ENCODE measurements around the gene TUBA4A.
A peak's percentile ranks its signal among the peaks of the same experiment; 100 is the strongest.
"Not testable (repeated sequence)": the region's sequence is repeated elsewhere in the genome, so short reads cannot be mapped to it uniquely, and the experiment has no call there.

The TUBA4A gene

DNA sequence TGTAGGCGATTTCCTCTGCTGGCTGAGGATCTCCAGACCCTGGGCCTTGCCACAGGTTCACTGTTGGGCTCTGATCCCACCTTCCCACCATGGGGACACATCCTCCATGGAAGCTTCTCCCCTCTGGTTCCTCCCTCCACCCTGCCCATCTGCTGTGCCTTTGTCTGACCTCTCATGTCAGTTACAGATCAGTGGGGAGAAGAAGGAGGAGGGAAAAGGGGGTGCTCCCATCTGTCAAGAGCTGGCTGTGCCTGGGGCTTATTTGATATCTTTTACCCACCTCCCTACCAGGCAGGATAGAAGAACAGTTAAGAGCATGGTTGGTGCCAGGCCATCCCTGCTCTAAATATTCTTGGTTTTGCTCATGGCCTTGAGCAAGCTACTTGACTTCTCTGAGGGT, 13.2 kb upstream of the TUBA4A start:
- no peak for DNase-seq

DNA sequence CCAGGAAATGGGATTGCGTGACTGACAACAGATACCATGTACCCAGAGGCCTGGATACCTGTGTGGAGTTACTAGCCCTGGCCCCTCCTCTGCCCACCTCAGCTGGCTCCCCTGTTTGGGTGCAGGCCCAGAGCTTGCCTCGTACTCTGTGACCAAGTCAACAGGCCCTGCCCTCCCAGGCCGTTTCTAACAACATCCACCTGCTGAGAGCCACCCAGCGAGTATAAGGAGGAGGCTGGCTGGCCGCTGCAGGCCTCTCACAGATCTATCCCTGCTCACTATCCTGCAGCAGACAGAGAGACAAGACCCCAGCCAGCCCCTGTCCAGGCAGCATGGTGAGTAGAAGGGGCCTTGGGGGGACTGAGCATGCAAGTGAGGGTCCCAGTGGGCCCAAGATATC, 12.5 kb upstream of the TUBA4A start:
- no peak for DNase-seq

DNA sequence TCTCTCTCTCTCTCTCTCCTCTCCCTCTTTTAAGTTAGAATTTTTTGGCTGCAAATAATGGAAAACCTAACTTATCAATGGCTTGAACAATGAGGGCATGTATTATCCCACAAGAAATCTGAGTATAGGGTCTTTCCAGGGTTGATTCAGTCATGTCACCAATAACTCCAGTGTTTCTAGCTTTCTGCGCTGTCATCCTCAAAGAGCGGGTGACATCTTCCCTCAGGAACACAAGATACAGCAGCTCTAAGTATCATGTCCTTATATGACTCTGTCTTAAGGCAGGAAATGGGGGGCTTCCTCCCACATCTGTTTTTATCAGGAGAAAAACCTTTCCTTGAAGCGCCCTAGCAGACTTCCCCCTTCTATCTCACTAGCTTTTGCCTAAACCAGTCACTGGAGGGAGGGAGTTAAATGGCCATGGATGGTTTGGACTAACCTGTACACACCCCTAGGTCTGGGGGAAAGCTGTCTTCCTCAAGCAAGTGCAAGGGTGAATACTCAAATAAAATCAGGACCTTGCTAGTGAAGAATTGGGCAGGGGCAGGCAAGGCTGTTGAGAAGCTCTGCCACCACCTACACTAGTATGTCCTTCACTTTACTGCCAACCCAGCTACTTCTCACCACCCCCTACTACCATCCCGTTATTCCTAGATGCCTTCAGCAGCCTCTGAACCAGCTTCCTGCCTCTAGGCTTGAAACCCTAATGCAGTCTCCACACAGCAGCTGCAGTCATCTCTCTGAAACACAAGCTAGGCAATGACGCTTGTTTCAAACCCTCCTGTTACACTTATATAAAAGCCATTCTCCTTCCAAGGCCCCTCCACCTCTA, 7.5 kb upstream of the TUBA4A start:
- DNase-seq = no peak

DNA sequence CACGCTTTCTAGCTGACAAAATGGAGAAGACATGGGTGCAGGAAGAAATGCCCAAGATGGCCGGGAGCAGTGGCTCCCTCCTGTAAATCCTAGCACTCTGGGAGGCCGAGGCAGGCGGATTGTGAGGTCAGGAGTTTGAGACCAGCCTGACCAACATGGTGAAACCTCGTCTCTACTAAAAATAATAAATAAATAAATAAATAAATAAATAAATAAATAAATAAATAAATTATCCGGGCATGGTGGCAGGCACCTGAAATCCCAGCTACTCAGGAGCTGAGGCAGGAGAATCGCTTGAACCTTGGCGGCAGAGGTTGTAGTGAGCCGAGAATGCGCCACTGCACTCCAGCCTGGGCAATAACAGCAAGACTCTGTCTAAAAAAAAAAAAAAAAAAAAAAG, 5.2 kb upstream of the TUBA4A start:
- not testable (repeated sequence) for DNase-seq

DNA sequence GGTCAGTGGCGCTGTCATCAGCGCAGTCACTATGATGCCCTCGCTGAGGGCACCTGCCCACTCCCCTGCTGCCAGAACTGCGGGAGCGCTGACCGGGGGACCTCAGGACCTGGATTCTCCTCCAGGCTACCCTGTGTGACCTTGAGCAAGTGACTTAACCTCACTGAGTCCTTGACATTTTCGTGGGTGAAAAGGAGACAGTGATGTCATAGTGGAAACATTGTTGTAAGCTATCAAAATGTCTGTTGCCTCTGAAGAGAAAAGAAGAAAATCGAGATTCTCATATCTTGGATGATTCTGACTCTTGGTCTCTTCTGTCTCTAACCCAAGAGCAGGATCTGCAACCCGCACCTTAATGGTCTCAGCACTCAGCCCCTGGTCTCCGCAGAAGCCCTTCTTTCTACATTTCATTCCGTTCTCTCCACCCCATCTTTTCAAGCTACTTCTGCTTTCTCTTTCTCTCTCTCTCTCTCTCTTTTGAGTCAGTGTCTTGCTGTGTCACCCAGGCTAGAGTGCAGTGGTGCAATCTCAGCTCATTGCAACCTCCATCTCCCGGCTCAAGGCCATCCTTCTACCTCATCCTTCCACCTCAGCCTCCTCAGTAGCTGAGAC, 978 bp upstream of the TUBA4A start:
- no peak for DNase-seq

DNA sequence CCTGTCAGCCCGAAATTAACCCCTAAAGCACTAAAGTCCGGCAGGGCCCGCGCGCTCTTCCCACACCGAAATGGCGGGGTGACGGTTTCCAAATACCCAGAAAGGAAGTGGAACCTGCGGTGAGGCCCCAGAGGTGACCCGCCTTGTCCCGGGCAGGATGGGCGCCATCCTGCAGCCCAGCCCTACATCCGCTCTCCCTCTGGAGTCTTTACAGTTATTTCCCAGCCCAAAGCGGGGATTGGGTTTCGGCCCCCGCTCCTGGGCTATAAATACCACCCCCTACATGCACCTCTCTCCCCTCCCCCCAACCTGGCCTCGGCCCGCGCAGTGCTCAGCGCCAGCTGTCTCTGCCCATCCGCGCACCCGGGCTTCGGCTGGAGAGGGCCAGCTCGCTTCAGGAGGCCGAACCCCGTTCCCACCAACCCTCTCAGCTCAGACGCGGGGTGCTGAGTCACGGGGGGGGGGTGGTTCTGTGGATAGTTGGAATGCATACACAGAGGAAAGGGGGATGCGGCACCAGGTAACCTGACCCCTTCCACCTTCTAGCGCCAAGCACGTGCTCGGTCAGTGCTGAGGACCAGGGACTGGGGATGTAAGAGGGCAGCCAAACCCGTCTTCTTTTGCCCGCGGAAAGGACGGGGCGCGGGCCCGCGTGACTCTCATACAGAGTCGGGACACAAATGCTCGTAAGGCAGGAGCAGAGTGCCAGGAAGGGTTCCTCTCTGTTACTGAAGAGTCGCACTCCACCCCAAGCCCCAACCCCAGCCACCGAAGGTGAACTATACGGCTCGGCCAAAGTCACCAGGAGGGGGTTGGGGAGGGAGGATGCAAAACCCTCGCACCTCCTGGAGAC, 592 bp downstream of the TUBA4A start, which contains the start of gene TUBA4B:
Gene TUBA4B, plus strand, starts transcription at position 344 of the 853 bp plus-strand sequence. Its CDS starts 165 bp downstream, at position 509.
- DNase-seq = no peak

DNA sequence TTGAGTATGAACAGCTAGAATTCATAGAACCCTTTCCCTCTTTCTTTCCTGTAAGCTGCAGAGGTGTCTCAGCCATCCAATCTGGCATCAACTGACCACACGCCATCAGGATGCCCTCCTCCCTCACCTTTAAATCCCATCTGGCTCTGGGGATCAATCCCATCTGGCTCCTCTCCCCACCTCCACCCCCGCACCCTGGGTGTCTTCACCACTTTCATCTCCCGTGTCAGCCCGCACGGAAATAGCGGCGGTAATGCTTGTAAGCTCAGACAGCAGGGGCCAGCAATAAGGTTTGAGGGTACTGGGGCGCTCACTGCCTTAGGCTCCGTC, 1.2 kb downstream of the TUBA4A start:
- no peak for DNase-seq

DNA sequence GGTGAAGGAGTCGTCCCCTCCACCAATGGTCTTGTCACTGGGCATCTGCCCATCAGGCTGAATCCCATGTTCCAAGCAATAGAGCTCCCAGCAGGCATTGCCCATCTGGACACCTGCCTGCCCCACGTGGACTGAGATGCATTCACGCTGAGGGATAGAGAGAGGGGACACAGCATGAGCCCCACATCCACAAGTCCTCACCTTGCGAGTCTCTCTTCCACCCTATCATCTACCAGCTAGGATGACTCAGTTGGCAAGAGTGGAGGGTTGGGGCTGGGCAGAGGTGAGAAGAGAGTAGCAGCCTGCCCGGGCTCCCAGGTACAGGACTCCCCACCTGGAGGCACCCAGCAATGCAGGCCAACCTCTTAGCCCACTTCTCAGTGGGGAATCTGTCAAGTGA, 1.6 kb downstream of the TUBA4A start:
- no peak for DNase-seq

DNA sequence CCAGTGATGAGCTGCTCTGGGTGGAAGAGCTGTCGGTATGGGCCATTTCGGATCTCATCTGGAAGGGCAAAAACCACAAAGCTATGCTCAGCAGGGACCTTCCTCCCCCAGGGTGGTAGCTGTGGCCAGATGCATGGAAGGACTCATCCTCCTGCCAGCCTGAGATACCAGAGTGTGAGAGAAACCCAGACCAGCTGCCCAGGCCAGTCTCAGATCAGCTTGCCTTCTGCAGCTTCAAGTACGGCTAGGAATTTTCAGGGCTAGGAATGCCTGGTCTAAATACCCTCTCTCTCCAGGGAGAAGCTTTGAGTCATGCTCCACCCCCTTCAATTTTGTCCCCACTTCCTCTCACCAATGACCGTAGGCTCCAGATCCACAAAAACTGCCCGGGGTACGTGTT, 2.1 kb downstream of the TUBA4A start:
- DNase-seq = no peak

DNA sequence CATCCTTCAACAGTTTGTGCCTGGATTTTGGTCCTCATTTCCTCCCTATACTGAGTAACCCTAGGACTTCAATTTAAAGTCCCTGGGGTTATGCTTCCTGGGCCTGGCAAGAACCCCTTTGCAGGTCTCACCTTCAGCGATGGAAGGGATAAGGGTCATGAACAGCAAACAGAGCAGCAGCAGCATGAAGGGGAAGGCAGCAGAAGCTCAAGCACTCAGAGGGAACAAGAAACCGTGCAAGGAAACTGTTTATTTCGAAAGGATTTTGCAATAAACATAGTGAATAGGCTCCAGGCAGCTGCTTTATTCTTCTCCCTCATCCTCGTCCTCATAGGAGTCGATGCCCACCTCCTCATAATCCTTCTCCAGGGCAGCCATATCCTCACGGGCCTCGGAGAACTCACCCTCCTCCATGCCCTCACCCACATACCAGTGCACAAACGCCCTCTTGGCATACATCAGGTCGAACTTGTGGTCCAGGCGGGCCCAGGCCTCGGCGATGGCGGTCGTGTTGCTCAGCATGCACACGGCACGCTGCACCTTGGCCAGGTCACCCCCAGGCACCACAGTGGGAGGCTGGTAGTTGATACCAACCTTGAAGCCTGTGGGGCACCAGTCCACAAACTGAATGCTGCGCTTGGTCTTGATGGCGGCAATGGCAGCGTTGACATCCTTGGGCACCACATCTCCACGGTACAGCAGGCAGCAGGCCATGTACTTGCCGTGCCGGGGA, 3.5 kb downstream of the TUBA4A start:
- DNase-seq = no peak

DNA sequence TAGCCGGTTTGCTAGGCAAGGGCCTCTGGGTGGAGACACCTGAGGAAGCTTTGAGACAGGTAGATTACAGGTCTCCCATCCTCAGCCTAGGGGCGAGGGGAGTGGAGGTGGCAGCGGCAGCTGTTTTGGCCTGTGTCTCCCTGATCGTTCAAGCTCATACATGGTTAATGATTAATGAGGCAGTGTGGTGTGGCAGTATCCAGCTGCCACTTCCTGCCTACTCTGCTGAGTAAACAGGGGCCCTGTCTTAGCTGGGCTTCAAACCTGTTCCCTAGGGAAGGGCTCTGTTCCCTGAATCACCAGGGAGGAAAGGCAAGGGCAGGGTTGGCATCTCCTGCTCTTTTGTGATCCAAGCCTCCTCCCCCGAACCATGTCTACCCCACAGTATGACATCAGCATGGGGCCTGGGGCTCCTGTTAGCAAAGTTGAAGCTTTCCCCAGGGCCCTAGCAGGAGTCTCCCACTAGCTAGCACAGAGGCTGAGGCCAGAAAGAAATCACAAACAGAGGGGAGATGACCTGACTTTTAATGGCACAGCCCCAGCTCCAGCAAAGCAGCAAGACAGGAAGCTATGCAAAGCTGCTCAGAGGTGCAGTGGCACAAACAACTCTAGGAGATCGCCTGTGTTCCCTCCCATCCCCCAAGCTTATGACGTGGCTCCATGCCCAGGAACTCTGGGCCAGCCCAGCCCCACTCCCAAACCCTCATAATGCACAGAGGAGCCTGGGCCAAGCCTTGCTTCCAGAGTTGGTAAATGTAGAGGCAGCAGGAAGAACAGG, 4.3 kb downstream of the TUBA4A start:
- peak; percentile 73 for DNase-seq

DNA sequence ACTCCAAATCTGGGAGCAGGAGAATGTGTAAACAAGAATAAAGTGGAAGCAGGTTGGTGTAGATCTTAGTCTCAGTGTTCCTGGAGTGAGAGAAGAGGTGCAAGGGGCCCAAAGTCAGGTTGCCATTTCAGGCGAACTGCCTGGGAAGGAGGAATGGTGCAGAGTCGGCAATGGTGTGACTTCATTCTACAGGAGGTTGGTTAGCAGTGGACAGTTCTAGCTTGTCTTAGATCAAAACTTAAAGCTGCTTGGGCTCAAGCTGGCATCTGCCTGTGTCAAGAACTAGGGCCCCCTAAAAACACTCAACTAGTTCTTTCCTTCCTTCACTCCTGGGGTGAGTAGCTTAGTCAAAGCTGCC, 4.9 kb downstream of the TUBA4A start:
- DNase-seq = no peak

DNA sequence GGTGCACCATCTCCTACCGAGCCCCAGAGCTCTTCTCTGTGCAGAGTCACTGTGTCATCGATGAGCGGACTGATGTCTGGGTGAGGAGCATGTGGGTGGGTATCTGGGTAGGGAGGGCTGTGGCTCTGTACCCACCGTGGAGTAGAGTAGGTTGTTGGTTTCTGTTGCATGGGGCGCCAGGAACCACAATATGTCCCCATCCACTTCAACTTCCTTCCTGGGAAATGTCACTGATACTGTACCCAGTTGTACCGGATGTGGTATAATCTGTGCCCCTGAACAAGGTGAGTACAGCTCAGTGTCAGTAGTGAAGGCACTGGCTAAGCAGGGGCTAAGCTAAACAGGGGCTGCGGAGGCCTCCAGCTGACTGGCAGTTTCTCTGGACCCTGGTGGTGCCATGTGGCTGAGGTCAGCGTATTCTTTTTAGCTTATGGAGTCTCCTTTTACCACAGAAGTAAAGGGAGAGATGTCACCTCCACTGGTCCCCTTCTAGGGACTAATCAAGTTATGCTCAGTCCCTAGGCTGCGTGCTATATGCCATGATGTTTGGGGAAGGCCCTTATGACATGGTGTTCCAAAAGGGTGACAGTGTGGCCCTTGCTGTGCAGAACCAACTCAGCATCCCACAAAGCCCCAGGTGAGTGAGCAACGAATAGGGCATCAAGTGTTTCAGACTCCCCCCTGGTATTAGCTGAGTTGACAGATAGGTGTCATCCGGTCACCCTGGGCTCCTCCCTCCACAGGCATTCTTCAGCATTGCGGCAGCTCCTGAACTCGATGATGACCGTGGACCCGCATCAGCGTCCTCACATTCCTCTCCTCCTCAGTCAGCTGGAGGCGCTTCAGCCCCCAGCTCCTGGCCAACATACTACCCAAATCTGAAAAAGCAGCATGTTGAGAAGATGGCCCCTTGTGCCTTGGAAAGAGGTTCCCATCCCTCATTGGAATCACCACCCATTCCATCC, 5.8 kb downstream of the TUBA4A start:
- DNase-seq = no peak

DNA sequence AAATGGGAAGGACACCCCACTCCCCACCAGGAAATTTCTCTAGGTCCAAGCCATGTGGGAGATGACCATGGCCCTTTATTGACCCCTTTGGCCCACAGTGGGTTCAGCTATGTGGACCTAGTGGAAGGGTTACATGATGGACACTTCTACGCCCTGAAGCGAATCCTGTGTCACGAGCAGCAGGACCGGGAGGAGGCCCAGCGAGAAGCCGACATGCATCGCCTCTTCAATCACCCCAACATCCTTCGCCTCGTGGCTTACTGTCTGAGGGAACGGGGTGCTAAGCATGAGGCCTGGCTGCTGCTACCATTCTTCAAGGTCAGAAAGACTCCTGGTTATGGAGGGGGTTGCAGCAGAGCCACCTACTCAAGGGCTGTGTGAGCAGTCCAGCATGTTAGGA, 7.2 kb downstream of the TUBA4A start:
- no peak for DNase-seq

DNA sequence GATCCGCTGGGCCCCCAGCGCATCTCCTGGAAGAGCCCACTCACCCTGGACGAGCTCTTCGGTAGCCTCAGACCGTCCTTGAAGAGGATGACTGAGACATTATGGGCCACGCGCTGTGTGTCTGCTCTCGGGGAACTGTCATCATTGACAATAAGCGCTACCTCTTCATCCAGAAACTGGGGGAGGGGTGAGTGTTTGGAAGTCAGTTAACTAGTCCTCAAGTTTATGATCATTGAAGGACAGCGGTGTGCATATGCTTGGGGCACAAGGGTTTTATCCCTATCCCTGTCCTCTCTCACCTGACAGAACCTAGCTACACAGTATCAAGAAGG, 7.9 kb downstream of the TUBA4A start:
- DNase-seq = no peak

DNA sequence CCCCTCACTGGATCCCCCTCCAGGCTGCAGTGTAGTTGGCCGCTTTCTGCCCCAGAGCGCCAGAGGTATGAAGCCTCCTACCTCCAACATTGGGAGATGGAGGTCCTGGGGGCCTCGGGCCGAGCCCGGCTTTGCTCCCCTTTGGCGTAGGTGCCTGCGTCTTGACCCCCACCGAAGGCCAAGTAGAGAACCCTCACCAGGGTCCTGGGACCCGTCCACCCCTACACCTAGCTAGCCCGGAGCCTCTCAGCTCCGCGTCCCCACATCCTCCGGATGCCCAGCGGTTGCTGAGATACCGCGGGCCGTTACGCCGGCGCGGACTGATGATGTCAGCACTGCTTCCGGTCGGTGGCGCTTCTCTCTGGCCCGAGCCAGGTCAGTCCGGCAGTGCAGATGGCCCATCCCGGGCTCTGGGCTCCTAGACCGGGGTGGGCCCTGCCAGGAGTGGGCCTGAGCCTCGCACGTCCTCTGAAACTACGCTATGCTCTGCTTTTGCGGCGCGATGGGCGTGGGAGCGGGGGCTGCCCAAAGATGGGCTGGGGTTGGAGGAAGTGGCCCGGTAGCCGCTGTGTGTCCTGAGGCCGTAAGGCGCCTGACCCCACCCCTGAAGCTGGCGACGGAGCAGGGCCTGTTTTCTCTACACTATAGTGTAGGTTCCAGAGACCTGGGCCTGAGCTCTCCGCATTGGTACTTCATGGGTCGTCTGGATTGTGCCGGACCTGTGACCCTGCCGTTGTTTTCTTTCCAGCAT, 8.4 kb downstream of the TUBA4A start, which contains the start of the genes GLB1L and STK16:
Gene GLB1L, minus strand, starts transcription at position 297 of the 751 bp plus-strand sequence. CDS start 1,871 bp downstream, outside the sequence.
Gene STK16, plus strand, starts transcription at position 332 of the 751 bp plus-strand sequence. CDS start 521 bp downstream, outside the sequence.
- DNase-seq = peak; percentile 94

DNA sequence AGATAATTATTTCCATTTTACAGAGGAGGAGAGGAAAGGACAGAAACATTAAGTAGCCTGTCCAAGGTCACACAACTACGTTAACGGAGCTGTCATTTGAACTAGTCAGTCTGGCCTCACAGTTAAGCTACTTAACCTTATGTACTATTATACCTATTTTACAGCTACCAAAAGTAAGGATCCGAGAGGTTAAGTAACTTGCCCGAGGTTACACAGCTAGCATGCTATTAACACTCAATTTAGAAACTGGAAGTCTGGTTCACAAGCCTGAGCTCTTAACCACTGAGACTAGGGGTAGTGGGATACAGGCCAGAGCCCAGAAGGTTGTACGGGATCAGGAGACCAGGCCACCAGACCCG, 8.9 kb downstream of the TUBA4A start:
- no peak for DNase-seq

DNA sequence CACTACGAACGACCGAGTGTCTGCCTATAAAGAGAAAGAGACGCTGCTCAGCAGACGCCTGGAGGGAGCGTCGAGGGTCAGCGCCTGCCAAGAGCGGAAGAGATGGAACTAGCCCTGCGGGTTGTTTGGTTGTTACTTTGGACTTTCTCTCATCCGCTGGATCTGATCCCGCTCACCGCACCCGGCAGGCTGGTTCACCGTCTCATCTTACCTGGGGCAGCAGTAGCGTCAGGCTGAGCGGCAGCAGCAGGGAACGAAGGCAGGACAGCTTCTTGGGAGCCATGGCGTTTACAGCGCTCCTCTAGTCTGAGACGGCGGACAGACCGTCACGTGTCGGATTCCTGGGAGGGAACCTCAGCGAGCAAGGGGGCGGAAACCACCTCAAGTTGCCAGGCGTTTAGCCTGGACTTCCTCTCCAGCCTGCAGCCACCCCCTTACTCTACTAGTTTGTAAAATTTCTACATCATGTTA, 10.4 kb downstream of the TUBA4A start:
- no peak for DNase-seq

DNA sequence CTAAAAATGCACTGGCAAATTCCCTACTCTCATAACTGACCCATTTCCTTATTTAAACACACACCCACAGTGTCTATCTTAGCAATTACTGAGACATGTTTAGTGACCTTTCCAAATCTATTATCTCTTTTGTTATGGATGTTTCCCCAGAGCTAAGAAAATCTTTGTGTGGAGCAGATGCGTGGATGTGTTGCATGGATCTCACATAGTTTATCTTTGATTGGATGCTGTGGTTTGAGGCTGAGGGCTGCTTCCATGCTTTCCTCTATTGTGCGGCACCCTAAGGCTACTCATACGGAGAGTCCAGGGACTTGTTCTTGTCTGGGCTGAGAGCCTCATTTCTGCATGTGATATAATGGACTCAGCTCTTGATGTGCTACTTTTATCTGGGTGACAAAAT, 19.4 kb downstream of the TUBA4A start:
- no peak for DNase-seq

DNA sequence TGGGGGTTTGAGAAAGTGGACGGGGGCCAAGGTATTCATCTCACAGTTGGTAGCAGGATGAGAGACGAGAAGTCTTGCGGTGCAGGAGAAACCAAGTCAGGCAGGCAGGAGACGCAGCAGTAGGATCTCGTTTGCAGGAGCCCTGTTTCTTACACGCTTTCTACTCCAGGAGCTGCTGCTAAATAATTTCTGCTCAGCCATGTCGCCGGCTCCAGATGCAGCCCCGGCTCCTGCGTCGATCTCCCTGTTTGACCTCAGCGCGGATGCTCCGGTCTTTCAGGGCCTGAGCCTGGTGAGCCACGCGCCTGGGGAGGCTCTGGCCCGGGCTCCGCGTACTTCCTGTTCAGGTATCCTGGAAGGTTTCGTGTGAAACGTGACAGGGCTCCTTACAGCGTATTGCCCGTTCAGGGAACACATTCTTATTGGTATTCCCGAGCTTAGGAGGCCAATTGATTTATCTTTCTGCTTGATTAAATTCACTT, 23.6 kb downstream of the TUBA4A start:
- no peak for DNase-seq

All from midbrain (tissue), 1 donor.